Measurements from ENCODE around the gene GPR153.

DNA sequence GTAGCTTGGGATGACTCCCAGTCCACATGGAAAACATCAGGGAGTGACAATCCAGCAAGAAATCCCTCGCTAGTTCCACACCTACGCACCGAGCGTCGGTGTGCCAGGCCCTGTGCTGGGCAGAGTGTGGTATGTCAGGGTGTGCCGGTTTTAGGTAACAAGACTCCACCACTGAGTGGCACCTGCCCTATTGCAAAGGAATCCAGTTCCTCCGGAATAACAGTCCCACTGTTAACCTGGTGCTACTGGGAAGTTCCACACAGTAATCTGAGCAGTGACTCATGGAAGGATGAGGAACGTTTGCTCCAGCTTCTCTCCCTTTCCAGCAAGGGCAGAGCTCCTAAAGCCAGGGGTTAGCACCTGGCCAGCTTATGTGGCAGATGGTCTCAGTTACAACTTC, 40.7 kb downstream of the GPR153 start:
- TF ChIP-seq CTCF (IDR thresholded peaks at IDR 0.05) (no peak), POLR2A (IDR thresholded peaks at IDR 0.05) (no peak)
